K562 (cell line): ENCODE results near the gene HSD3B7. TPM values are rescaled to one million over a fixed set of nuclear protein-coding genes. Genes with fewer than 3 reads are reported as not detected.

Experiments
- ETV1 ChIP-seq: fragments of 450-650 bp; conservative IDR thresholded peaks from 2 replicates; pipeline ENCODE4 v1.6.1; 2016; ENCODE audit warnings: missing genetic modification characterization, control low read depth, low read depth, missing compliant biosample characterization
- MAZ ChIP-seq, 2 experiments: fragments of 450-650 bp in 1 of 2; sonication (generic) in 1 of 2; formaldehyde crosslinking; IDR thresholded peaks in 1 of 2; conservative IDR thresholded peaks in 1 of 2; 2 replicates each; pipeline versions ENCODE4 v1.4.0 to v1.5.0; 2020; ENCODE audit warnings: mild to moderate bottlenecking in 1 of 2, missing genetic modification reagents in 1 of 2
- RBBP5 ChIP-seq: fragments of 200-600 bp; sonication (generic); IDR thresholded peaks from 2 replicates; pipeline ENCODE4 v1.6.1; 2012; ENCODE audit warnings: borderline replicate concordance, mild to moderate bottlenecking, low read length, control low read depth, inconsistent platforms; ENCODE audit not compliant: insufficient read depth, poor library complexity, severe bottlenecking
- SIN3A ChIP-seq, 2 experiments: fragments of 150-350 bp in 1 of 2; IDR thresholded peaks; 2 replicates each; pipeline ENCODE4 v1.6.1; 2011 to 2016; ENCODE audit warnings: borderline replicate concordance in 2 of 2, low read depth in 2 of 2, low read length in 2 of 2, mild to moderate bottlenecking in 2 of 2, moderate library complexity in 2 of 2; ENCODE audit not compliant: control insufficient read depth in 1 of 2
- TGIF2 ChIP-seq: sonication (generic); formaldehyde crosslinking; IDR thresholded peaks from 2 replicates; pipeline ENCODE4 v1.8.1; 2022; ENCODE audit warnings: mild to moderate bottlenecking, missing genetic modification reagents, moderate library complexity
- polyA plus RNA-seq, 8 experiments: library from polyadenylated mRNA; depleted of rRNA in 4 of 8; stranded (reverse) in 5 of 8; unstranded in 3 of 8; fragments of >200 nt; fragmentation: Nextera tagmentation in 2 of 8; fragmentation: Illumina TruSeq in 1 of 8; extraction: Ambion mirVana in 2 of 8; extraction: Trizol in 1 of 8; gene quantifications; 2 replicates each; pipeline versions ENCODE4 v1.2.1 to v1.2.3, GENCODE V29; 2011 to 2014; ENCODE audit warnings: inconsistent platforms in 1 of 8, missing spikeins in 1 of 8
- total RNA-seq, 7 experiments: library from RNA; depleted of rRNA in 6 of 7; stranded (reverse); fragments of >200 nt in 6 of 7; fragmentation: Illumina TruSeq in 2 of 7; extraction: Trizol in 2 of 7; gene quantifications; 2 replicates each; pipeline versions ENCODE4 v1.2.1 to v1.2.3, GENCODE V29; 2011 to 2021; ENCODE audit warnings: low replicate concordance in 1 of 7
- TF ChIP-seq, protein P1 (sequence below): sonication (generic); formaldehyde crosslinking; IDR thresholded peaks from 2 replicates; pipeline ENCODE4 v1.8.0; 2023; ENCODE audit warnings: mild to moderate bottlenecking, missing genetic modification reagents
- TF ChIP-seq, protein P2 (sequence below): sonication (generic); formaldehyde crosslinking; IDR thresholded peaks from 2 replicates; pipeline ENCODE4 v1.8.1; 2023; ENCODE audit warnings: mild to moderate bottlenecking, missing genetic modification reagents
- TF ChIP-seq, protein P3 (sequence below): sonication (generic); formaldehyde crosslinking; IDR thresholded peaks from 2 replicates; pipeline ENCODE4 v1.9.0; 2022; ENCODE audit warnings: mild to moderate bottlenecking, missing genetic modification reagents
- TF ChIP-seq, protein P4 (sequence below): IDR thresholded peaks from 2 replicates; pipeline ENCODE4 v1.6.1; 2012; ENCODE audit warnings: low read depth, low read length, improper control_type of control experiment, borderline replicate concordance
- TF ChIP-seq, protein P5 (sequence below): fragments of 450-650 bp; formaldehyde crosslinking; IDR thresholded peaks from 2 replicates; pipeline ENCODE4 v1.4.0; 2020; ENCODE audit warnings: mild to moderate bottlenecking, moderate library complexity
- TF ChIP-seq, protein P6 (sequence below): fragments of 450-650 bp; IDR thresholded peaks from 2 replicates; pipeline ENCODE4 v1.7.0; 2016; ENCODE audit warnings: borderline replicate concordance

The HSD3B7 gene
- total and polyA plus RNA-seq, 9 of the 15 experiments (the other 6 are each of a cell fraction or from before 2014, with no cell fraction given): 5.4 to 49.1 (median 23.0) TPM

DNA sequence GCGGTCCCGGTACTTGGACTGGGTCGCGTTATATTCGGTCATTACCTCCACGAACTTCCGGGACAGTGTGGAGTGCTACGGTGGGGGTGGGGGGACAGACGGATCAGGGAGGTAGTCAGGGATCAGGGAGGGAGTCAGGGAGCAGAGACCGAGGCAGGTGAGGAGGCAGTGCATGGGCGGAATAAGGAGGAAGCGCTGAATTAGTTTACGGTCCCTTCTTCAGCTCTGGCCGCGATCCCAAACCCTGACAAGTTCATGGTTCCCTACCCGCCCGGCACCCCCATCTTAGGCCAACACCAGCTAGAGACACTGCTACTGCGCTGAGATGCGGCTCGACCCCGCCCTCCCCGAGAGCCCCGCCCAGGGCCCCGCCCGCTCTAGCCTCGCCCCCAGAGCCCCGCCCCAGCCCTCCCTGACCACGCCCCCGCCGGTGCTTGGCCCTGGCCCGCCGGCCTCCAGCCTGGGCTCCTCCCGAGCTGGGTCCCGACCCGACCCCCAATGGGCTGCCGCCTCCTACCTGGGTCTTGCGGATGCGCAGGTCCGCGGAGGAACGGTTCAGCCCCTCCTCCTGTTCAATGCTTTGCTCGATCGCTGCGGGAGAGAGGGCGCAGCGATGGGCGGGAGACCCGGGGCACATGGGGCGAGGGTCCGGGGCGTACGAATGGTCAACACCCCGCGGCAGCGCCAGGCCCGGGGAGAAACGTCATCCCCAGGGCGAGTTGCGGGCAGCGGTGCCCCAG is 12.1 kb downstream of the HSD3B7 start (continued):
- TF ChIP-seq, protein P1, sequence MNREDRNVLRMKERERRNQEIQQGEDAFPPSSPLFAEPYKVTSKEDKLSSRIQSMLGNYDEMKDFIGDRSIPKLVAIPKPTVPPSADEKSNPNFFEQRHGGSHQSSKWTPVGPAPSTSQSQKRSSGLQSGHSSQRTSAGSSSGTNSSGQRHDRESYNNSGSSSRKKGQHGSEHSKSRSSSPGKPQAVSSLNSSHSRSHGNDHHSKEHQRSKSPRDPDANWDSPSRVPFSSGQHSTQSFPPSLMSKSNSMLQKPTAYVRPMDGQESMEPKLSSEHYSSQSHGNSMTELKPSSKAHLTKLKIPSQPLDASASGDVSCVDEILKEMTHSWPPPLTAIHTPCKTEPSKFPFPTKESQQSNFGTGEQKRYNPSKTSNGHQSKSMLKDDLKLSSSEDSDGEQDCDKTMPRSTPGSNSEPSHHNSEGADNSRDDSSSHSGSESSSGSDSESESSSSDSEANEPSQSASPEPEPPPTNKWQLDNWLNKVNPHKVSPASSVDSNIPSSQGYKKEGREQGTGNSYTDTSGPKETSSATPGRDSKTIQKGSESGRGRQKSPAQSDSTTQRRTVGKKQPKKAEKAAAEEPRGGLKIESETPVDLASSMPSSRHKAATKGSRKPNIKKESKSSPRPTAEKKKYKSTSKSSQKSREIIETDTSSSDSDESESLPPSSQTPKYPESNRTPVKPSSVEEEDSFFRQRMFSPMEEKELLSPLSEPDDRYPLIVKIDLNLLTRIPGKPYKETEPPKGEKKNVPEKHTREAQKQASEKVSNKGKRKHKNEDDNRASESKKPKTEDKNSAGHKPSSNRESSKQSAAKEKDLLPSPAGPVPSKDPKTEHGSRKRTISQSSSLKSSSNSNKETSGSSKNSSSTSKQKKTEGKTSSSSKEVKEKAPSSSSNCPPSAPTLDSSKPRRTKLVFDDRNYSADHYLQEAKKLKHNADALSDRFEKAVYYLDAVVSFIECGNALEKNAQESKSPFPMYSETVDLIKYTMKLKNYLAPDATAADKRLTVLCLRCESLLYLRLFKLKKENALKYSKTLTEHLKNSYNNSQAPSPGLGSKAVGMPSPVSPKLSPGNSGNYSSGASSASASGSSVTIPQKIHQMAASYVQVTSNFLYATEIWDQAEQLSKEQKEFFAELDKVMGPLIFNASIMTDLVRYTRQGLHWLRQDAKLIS (CRISPR knock-in tag): peak; percentile 74; the same call in 1 of the 2 replicates
- TF ChIP-seq RBBP5 (peak; percentile 70), MAZ (CRISPR knock-in tag; conservative IDR thresholded peaks at IDR 0.05 in 1 of 2, IDR thresholded peaks at IDR 0.05 in 1 of 2) (peak; percentile 22 to 84; a peak in 2 of 4 replicates), TGIF2 (CRISPR knock-in tag) (no peak), ETV1 (tag) (peak; percentile 77), SIN3A (IDR thresholded peaks at IDR 0.05; ENCODE audit: borderline replicate concordance in 2 of 2, control insufficient read depth in 1 of 2, low read depth in 2 of 2, low read length in 2 of 2) (peak in 1 of 2 experiments; percentile 36; a peak in 1 of 4 replicates)
- TF ChIP-seq, protein P2, sequence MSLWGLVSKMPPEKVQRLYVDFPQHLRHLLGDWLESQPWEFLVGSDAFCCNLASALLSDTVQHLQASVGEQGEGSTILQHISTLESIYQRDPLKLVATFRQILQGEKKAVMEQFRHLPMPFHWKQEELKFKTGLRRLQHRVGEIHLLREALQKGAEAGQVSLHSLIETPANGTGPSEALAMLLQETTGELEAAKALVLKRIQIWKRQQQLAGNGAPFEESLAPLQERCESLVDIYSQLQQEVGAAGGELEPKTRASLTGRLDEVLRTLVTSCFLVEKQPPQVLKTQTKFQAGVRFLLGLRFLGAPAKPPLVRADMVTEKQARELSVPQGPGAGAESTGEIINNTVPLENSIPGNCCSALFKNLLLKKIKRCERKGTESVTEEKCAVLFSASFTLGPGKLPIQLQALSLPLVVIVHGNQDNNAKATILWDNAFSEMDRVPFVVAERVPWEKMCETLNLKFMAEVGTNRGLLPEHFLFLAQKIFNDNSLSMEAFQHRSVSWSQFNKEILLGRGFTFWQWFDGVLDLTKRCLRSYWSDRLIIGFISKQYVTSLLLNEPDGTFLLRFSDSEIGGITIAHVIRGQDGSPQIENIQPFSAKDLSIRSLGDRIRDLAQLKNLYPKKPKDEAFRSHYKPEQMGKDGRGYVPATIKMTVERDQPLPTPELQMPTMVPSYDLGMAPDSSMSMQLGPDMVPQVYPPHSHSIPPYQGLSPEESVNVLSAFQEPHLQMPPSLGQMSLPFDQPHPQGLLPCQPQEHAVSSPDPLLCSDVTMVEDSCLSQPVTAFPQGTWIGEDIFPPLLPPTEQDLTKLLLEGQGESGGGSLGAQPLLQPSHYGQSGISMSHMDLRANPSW (CRISPR knock-in tag): no peak
- TF ChIP-seq, protein P3, sequence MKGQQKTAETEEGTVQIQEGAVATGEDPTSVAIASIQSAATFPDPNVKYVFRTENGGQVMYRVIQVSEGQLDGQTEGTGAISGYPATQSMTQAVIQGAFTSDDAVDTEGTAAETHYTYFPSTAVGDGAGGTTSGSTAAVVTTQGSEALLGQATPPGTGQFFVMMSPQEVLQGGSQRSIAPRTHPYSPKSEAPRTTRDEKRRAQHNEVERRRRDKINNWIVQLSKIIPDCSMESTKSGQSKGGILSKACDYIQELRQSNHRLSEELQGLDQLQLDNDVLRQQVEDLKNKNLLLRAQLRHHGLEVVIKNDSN (CRISPR knock-in tag): no peak
- TF ChIP-seq, protein P4, sequence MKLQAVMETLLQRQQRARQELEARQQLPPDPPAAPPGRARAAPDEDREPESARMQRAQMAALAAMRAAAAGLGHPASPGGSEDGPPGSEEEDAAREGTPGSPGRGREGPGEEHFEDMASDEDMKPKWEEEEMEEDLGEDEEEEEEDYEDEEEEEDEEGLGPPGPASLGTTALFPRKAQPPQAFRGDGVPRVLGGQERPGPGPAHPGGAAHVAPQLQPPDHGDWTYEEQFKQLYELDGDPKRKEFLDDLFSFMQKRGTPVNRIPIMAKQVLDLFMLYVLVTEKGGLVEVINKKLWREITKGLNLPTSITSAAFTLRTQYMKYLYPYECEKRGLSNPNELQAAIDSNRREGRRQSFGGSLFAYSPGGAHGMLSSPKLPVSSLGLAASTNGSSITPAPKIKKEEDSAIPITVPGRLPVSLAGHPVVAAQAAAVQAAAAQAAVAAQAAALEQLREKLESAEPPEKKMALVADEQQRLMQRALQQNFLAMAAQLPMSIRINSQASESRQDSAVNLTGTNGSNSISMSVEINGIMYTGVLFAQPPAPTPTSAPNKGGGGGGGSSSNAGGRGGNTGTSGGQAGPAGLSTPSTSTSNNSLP: no peak
- TF ChIP-seq, protein P5, sequence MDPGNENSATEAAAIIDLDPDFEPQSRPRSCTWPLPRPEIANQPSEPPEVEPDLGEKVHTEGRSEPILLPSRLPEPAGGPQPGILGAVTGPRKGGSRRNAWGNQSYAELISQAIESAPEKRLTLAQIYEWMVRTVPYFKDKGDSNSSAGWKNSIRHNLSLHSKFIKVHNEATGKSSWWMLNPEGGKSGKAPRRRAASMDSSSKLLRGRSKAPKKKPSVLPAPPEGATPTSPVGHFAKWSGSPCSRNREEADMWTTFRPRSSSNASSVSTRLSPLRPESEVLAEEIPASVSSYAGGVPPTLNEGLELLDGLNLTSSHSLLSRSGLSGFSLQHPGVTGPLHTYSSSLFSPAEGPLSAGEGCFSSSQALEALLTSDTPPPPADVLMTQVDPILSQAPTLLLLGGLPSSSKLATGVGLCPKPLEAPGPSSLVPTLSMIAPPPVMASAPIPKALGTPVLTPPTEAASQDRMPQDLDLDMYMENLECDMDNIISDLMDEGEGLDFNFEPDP: no peak; the same call in 1 of the 2 replicates
- TF ChIP-seq, protein P6, sequence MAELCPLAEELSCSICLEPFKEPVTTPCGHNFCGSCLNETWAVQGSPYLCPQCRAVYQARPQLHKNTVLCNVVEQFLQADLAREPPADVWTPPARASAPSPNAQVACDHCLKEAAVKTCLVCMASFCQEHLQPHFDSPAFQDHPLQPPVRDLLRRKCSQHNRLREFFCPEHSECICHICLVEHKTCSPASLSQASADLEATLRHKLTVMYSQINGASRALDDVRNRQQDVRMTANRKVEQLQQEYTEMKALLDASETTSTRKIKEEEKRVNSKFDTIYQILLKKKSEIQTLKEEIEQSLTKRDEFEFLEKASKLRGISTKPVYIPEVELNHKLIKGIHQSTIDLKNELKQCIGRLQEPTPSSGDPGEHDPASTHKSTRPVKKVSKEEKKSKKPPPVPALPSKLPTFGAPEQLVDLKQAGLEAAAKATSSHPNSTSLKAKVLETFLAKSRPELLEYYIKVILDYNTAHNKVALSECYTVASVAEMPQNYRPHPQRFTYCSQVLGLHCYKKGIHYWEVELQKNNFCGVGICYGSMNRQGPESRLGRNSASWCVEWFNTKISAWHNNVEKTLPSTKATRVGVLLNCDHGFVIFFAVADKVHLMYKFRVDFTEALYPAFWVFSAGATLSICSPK: no peak
